GM23338 (cell line): Measurements from ENCODE around the gene FMN1. TPM values are rescaled to one million over a fixed set of nuclear protein-coding genes. Genes with fewer than 3 reads are reported as not detected.

Source experiments
- ATAC-seq: fragments of 200-7000 bp; cut with Tn5 transposase; 3 replicates; pipeline ENCODE4 v1.9.1; 2020
- DNase-seq: peaks from one replicate; pipeline ENCODE4 v3.0.0-alpha.2; 2015; ENCODE audit warnings: low spot score
- H2AFZ ChIP-seq: fragments of 200-600 bp; sonication (generic); 2 replicates; pipeline ENCODE4 v1.8.0; 2016; ENCODE audit warnings: antibody characterized with exemption, mild to moderate bottlenecking, moderate library complexity
- H3F3A ChIP-seq: fragments of 200-600 bp; sonication (generic); replicated peaks from 2 replicates; pipeline ENCODE4 v1.8.0; 2017; ENCODE audit warnings: antibody characterized with exemption, mixed run types, low read depth
- H3K27ac ChIP-seq: fragments of 200-600 bp; sonication (generic); 2 replicates; pipeline ENCODE4 v1.6.1; 2016; ENCODE audit warnings: low read depth
- H3K27me3 ChIP-seq: fragments of 200-600 bp; sonication (generic); 2 replicates; pipeline ENCODE4 v1.8.0; 2016; ENCODE audit warnings: mild to moderate bottlenecking, mixed run types, moderate library complexity; ENCODE audit not compliant: insufficient read depth
- H3K36me3 ChIP-seq: fragments of 200-600 bp; sonication (generic); 2 replicates; pipeline ENCODE4 v1.8.0; 2016; ENCODE audit warnings: mild to moderate bottlenecking; ENCODE audit not compliant: insufficient read depth
- H3K4me1 ChIP-seq: fragments of 200-600 bp; sonication (generic); 2 replicates; pipeline ENCODE4 v1.8.0; 2016; ENCODE audit warnings: mild to moderate bottlenecking, moderate library complexity; ENCODE audit not compliant: insufficient read depth
- H3K4me2 ChIP-seq: fragments of 200-600 bp; sonication (generic); 2 replicates; pipeline ENCODE4 v1.7.1; 2017; ENCODE audit warnings: mixed run types
- H3K4me3 ChIP-seq: fragments of 200-600 bp; sonication (generic); 2 replicates; pipeline ENCODE4 v1.6.1; 2016; ENCODE audit warnings: mixed run types
- H3K79me2 ChIP-seq: fragments of 200-600 bp; sonication (generic); replicated peaks from 2 replicates; pipeline ENCODE4 v1.8.0; 2017; ENCODE audit warnings: mild to moderate bottlenecking; ENCODE audit not compliant: insufficient read depth
- H3K9me2 ChIP-seq: fragments of 200-600 bp; sonication (generic); 2 replicates; pipeline ENCODE4 v1.8.0; 2017; ENCODE audit not compliant: insufficient read depth
- H4K20me1 ChIP-seq: fragments of 200-600 bp; sonication (generic); replicated peaks from 2 replicates; pipeline ENCODE4 v1.8.0; 2017; ENCODE audit warnings: mild to moderate bottlenecking; ENCODE audit not compliant: insufficient read depth
- H3K27ac Mint-ChIP-seq: 2 replicates; pipeline ENCODE4 v1.8.0; 2020; ENCODE audit warnings: inconsistent platforms, mild to moderate bottlenecking, moderate library complexity, mixed read lengths
- H3K27me3 Mint-ChIP-seq: 3 replicates; pipeline ENCODE4 v1.8.0; 2022; ENCODE audit warnings: low read depth, mild to moderate bottlenecking, moderate library complexity, mixed read lengths, inconsistent platforms; ENCODE audit not compliant: insufficient read depth, poor library complexity
- H3K36me3 Mint-ChIP-seq: 3 replicates; pipeline ENCODE4 v1.8.0; 2021; ENCODE audit warnings: low read depth, mild to moderate bottlenecking, inconsistent platforms, moderate library complexity, mixed read lengths
- H3K4me1 Mint-ChIP-seq: 3 replicates; pipeline ENCODE4 v1.8.0; 2020; ENCODE audit warnings: mild to moderate bottlenecking, inconsistent platforms, mixed read lengths
- H3K4me3 Mint-ChIP-seq: 3 replicates; pipeline ENCODE4 v1.8.0; 2021; ENCODE audit warnings: moderate library complexity, mild to moderate bottlenecking, inconsistent platforms, mixed read lengths
- H3K9me3 Mint-ChIP-seq: 3 replicates; pipeline ENCODE4 v1.8.0; 2020; ENCODE audit warnings: moderate library complexity, mild to moderate bottlenecking, inconsistent platforms, mixed read lengths
- CREB1 ChIP-seq: fragments of 250-450 bp; sonication (Bioruptor Pico); IDR thresholded peaks from 2 replicates; pipeline ENCODE4 v1.5.0; 2020; ENCODE audit warnings: low read depth, mild to moderate bottlenecking, moderate library complexity
- EZH2 ChIP-seq: fragments of 200-600 bp; sonication (generic); IDR thresholded peaks from one replicate; pipeline ENCODE4 v1.8.0; 2017; ENCODE audit warnings: antibody characterized with exemption, mild to moderate bottlenecking, low read depth; ENCODE audit not compliant: unreplicated experiment
- EZH2phosphoT487 ChIP-seq: fragments of 200-600 bp; sonication (generic); IDR thresholded peaks from one replicate; pipeline ENCODE4 v1.8.1; 2018; ENCODE audit warnings: antibody characterized with exemption; ENCODE audit not compliant: unreplicated experiment
- JUNB ChIP-seq: IDR thresholded peaks from one replicate; pipeline ENCODE4 v1.6.1; 2016; ENCODE audit warnings: antibody characterized with exemption; ENCODE audit not compliant: unreplicated experiment
- NANOG ChIP-seq: IDR thresholded peaks from 2 replicates; pipeline ENCODE4 v1.6.1; 2016; ENCODE audit warnings: antibody characterized with exemption, borderline replicate concordance
- POLR2AphosphoS5 ChIP-seq: IDR thresholded peaks from 2 replicates; pipeline ENCODE4 v1.6.1; 2016; ENCODE audit warnings: antibody characterized with exemption, low read depth
- STAT1 ChIP-seq: IDR thresholded peaks from one replicate; pipeline ENCODE4 v1.6.1; 2016; ENCODE audit warnings: antibody characterized with exemption; ENCODE audit not compliant: unreplicated experiment
- ZNF114 ChIP-seq: fragments of 250-450 bp; sonication (Bioruptor Pico); IDR thresholded peaks from 2 replicates; pipeline ENCODE4 v1.5.0; 2020; ENCODE audit warnings: mild to moderate bottlenecking, moderate library complexity
- ZNF331 ChIP-seq: fragments of 250-450 bp; sonication (Bioruptor Pico); IDR thresholded peaks from 2 replicates; pipeline ENCODE4 v1.5.0; 2020; ENCODE audit warnings: low read depth, mild to moderate bottlenecking, moderate library complexity
- polyA plus RNA-seq: library from polyadenylated mRNA; unstranded; fragments of >200 nt; fragmentation: Nextera tagmentation; extraction: Ambion mirVana; gene quantifications from 2 replicates; pipeline ENCODE4 v1.2.1, GENCODE V29; 2016
- total RNA-seq: library from RNA; depleted of rRNA; stranded (reverse); fragments of >200 nt; shearing (Covaris generic); gene quantifications from 2 replicates; pipeline ENCODE4 v1.2.3, GENCODE V29; 2014
- TF ChIP-seq, protein P1 (sequence below), 2 experiments: fragments of 200-600 bp in 1 of 2; sonication (generic) in 1 of 2; conservative IDR thresholded peaks; 2 replicates each; pipeline versions ENCODE4 v1.5.1 to v1.6.1; 2016 to 2017; ENCODE audit warnings: antibody characterized with exemption in 2 of 2, low read depth in 2 of 2, mild to moderate bottlenecking in 2 of 2, moderate library complexity in 1 of 2
- TF ChIP-seq, protein P2 (sequence below): fragments of 250-450 bp; sonication (Bioruptor Pico); IDR thresholded peaks from 2 replicates; pipeline ENCODE4 v1.5.0; 2020; ENCODE audit warnings: mild to moderate bottlenecking, moderate library complexity

Gene FMN1
- total and polyA plus RNA-seq, 2 experiments from 2014 or later = 1.2 to 1.6 TPM

DNA sequence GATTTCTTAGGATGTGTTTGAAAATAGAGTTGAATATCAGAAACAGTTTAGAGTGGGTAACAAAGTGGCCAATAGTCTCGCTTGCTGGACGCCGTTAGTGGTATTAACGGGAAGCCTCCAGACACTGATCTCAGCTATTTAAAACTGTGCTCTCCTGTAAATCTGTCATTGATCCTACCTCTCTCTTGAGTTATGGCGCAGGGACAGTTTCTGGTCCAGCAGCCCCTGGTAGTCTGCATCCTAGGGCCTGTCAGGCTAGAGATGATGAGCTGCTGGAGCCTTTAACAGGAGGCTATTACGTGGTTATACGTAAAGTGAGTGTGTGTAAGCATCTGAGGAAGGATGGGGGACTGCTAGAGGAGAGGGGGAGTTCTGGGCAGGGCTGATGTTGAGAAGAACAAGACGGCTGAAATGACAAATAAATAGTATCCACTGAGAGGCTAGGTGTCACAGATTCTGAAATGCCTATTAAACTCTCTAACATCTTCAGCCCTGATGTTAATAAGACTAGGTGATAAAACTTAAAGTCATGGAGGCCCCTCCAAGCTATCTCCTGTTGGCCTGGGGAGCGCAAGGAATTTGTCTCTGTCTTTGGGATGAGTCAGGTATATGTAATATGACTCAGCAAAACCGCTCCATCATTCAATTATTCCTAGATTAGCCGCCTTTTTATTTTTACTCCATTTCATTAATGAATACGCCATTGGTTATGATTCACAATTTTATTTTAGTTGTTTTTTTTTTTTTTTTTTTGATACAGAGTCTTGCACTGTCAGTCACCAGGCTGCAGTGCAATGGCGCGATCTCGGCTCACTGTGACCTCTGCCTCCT, 321.0 kb downstream of the FMN1 start (continued):
- TF ChIP-seq, protein P1, sequence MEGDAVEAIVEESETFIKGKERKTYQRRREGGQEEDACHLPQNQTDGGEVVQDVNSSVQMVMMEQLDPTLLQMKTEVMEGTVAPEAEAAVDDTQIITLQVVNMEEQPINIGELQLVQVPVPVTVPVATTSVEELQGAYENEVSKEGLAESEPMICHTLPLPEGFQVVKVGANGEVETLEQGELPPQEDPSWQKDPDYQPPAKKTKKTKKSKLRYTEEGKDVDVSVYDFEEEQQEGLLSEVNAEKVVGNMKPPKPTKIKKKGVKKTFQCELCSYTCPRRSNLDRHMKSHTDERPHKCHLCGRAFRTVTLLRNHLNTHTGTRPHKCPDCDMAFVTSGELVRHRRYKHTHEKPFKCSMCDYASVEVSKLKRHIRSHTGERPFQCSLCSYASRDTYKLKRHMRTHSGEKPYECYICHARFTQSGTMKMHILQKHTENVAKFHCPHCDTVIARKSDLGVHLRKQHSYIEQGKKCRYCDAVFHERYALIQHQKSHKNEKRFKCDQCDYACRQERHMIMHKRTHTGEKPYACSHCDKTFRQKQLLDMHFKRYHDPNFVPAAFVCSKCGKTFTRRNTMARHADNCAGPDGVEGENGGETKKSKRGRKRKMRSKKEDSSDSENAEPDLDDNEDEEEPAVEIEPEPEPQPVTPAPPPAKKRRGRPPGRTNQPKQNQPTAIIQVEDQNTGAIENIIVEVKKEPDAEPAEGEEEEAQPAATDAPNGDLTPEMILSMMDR (conservative IDR thresholded peaks at IDR 0.05; ENCODE audit: low read depth in 2 of 2) = no peak
- TF ChIP-seq NANOG (no peak), EZH2phosphoT487 (no peak), STAT1 (no peak), JUNB (no peak), ZNF331 (no peak), CREB1 (CRISPR knock-in tag) (no peak), EZH2 (no peak), POLR2AphosphoS5 (no peak)

DNA sequence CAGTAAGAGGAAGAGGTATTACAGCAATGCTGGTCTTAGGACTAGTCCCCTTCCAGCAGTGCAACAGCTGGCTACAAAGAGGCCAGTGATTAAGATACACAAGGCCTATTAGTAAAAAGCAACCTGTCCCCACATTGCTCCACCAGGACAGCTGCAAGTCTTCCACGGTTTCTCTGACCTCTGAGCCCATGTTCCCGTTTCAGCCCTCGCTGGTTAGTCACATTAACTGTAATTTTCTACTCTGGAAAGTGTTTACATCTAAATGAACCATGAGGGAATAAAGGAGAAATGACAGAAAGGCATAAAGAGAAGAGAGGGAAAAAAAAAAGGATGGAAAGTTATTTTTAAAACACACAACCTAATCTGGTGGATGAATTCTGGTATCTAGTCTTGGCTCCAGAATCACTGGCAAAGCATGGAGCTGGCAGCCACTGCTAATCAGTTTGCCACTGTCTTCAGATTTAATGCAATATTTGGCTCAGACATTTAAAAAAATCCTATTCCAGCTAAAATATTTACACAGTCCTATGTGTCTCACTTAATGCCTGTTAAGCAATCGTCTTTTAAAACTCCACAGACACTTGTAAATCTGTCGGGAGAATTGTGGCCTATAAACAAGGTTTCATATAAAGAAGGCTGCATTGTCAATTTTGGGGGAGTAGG, 321.8 kb downstream of the FMN1 start:
- Mint-ChIP-seq H3K27me3 (no peaks in the 10 kb centered on the region), H3K36me3 (no peaks in the 10 kb centered on the region; the same call in 2 of the 3 replicates), H3K4me3 (no peak overlapping the region), H3K27ac (no peak overlapping the region), H3K4me1 (no peaks in the 10 kb centered on the region), H3K9me3 (no peaks in the 10 kb centered on the region)
- Histone ChIP-seq H3K27me3 (no peaks in the 10 kb centered on the region), H3K79me2 (no peaks in the 10 kb centered on the region), H3K27ac (no peak overlapping the region), H3K4me1 (no peaks in the 10 kb centered on the region), H3K9me2 (peaks cover 3% of the 10 kb centered on the region), H3F3A (no peaks in the 10 kb centered on the region), H2AFZ (no peak overlapping the region), H3K4me2 (no peak overlapping the region), H3K36me3 (no peaks in the 10 kb centered on the region; the same call in 1 of the 2 replicates), H3K4me3 (no peak overlapping the region), H4K20me1 (no peaks in the 10 kb centered on the region)
- ATAC-seq = no peak
- no peak for TF ChIP-seq ZNF114 (CRISPR knock-in tag)
- no peak for DNase-seq

DNA sequence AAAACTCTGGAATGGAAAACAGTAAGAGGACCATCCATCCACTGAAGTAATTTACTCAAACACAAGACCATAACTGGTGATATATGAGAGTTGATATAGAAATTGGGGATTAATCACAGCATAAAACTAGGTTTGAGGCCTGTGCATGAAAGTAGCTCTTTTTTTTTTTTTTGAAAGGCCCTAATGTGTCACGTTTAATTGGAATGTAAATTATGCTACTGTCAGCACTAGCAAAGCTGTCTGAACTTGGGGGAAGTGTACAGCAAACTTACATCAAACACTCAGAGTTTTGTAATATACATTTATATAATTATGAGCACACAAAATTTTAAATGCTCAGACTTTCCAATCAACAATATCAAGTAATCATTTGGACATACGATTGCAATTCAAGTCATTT, 322.6 kb downstream of the FMN1 start:
- Histone ChIP-seq H3K4me3 (no peak overlapping the region), H3K4me1 (no peaks in the 10 kb centered on the region), H3K79me2 (no peaks in the 10 kb centered on the region), H4K20me1 (no peaks in the 10 kb centered on the region), H3K27me3 (no peaks in the 10 kb centered on the region), H2AFZ (no peak overlapping the region), H3K27ac (no peak overlapping the region), H3K4me2 (no peak overlapping the region), H3F3A (no peaks in the 10 kb centered on the region), H3K9me2 (peaks cover 3% of the 10 kb centered on the region), H3K36me3 (no peaks in the 10 kb centered on the region; the same call in 1 of the 2 replicates)
- H3K27me3 Mint-ChIP-seq = peaks cover 3% of the 10 kb centered on the region
- no peak for ATAC-seq
- H3K9me3 Mint-ChIP-seq = no peaks in the 10 kb centered on the region
- no peak overlapping the region for H3K4me3 Mint-ChIP-seq
- H3K27ac Mint-ChIP-seq = no peak overlapping the region
- H3K4me1 Mint-ChIP-seq = peaks cover 5% of the 10 kb centered on the region
- no peaks in the 10 kb centered on the region; the same call in 2 of the 3 replicates for H3K36me3 Mint-ChIP-seq
- no peak for DNase-seq
- TF ChIP-seq NANOG = no peak
- TF ChIP-seq, protein P2, sequence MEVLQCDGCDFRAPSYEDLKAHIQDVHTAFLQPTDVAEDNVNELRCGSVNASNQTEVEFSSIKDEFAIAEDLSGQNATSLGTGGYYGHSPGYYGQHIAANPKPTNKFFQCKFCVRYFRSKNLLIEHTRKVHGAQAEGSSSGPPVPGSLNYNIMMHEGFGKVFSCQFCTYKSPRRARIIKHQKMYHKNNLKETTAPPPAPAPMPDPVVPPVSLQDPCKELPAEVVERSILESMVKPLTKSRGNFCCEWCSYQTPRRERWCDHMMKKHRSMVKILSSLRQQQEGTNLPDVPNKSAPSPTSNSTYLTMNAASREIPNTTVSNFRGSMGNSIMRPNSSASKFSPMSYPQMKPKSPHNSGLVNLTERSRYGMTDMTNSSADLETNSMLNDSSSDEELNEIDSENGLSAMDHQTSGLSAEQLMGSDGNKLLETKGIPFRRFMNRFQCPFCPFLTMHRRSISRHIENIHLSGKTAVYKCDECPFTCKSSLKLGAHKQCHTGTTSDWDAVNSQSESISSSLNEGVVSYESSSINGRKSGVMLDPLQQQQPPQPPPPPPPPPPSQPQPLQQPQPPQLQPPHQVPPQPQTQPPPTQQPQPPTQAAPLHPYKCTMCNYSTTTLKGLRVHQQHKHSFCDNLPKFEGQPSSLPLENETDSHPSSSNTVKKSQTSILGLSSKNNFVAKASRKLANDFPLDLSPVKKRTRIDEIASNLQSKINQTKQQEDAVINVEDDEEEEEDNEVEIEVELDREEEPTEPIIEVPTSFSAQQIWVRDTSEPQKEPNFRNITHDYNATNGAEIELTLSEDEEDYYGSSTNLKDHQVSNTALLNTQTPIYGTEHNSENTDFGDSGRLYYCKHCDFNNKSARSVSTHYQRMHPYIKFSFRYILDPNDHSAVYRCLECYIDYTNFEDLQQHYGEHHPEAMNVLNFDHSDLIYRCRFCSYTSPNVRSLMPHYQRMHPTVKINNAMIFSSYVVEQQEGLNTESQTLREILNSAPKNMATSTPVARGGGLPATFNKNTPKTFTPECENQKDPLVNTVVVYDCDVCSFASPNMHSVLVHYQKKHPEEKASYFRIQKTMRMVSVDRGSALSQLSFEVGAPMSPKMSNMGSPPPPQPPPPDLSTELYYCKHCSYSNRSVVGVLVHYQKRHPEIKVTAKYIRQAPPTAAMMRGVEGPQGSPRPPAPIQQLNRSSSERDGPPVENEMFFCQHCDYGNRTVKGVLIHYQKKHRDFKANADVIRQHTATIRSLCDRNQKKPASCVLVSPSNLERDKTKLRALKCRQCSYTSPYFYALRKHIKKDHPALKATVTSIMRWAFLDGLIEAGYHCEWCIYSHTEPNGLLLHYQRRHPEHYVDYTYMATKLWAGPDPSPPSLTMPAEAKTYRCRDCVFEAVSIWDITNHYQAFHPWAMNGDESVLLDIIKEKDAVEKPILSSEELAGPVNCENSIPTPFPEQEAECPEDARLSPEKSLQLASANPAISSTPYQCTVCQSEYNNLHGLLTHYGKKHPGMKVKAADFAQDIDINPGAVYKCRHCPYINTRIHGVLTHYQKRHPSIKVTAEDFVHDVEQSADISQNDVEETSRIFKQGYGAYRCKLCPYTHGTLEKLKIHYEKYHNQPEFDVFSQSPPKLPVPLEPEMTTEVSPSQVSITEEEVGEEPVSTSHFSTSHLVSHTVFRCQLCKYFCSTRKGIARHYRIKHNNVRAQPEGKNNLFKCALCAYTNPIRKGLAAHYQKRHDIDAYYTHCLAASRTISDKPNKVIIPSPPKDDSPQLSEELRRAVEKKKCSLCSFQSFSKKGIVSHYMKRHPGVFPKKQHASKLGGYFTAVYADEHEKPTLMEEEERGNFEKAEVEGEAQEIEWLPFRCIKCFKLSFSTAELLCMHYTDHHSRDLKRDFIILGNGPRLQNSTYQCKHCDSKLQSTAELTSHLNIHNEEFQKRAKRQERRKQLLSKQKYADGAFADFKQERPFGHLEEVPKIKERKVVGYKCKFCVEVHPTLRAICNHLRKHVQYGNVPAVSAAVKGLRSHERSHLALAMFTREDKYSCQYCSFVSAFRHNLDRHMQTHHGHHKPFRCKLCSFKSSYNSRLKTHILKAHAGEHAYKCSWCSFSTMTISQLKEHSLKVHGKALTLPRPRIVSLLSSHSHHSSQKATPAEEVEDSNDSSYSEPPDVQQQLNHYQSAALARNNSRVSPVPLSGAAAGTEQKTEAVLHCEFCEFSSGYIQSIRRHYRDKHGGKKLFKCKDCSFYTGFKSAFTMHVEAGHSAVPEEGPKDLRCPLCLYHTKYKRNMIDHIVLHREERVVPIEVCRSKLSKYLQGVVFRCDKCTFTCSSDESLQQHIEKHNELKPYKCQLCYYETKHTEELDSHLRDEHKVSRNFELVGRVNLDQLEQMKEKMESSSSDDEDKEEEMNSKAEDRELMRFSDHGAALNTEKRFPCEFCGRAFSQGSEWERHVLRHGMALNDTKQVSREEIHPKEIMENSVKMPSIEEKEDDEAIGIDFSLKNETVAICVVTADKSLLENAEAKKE (CRISPR knock-in tag) = no peak
- no peak for TF ChIP-seq EZH2phosphoT487
- TF ChIP-seq POLR2AphosphoS5 = no peak
- TF ChIP-seq EZH2 = no peak
- no peak for TF ChIP-seq ZNF331
